Mesothelial cell of epicardium (in vitro differentiated cells): ENCODE results near the gene SMIM24. TPM values are rescaled to one million over a fixed set of nuclear protein-coding genes. Genes with fewer than 3 reads are reported as not detected.
"Not testable (repeated sequence)": the region's sequence is repeated elsewhere in the genome, so short reads cannot be mapped to it uniquely, and the experiment has no call there.

ENCODE experiments used
- DNase-seq, 2 experiments: peaks; one replicate each; pipeline ENCODE4 v3.0.0; 2021; ENCODE audit warnings: low spot score in 2 of 2; ENCODE audit not compliant: unreplicated experiment in 2 of 2
- H3K27ac Mint-ChIP-seq: 2 replicates; pipeline ENCODE4 v1.8.0; 2021; ENCODE audit warnings: mixed read lengths
- H3K27me3 Mint-ChIP-seq: 2 replicates; pipeline ENCODE4 v1.8.0; 2021; ENCODE audit warnings: low read depth, mixed read lengths
- H3K36me3 Mint-ChIP-seq: 2 replicates; pipeline ENCODE4 v1.8.0; 2021; ENCODE audit warnings: mixed read lengths
- H3K4me1 Mint-ChIP-seq: 2 replicates; pipeline ENCODE4 v1.8.0; 2021; ENCODE audit warnings: mixed read lengths
- H3K4me3 Mint-ChIP-seq: 2 replicates; pipeline ENCODE4 v1.8.0; 2021; ENCODE audit warnings: mild to moderate bottlenecking, moderate library complexity, mixed read lengths
- H3K9me3 Mint-ChIP-seq: 2 replicates; pipeline ENCODE4 v1.8.0; 2021; ENCODE audit warnings: mixed read lengths
- CTCF ChIP-seq: fragments of 200-600 bp; sonication (generic); IDR thresholded peaks from one replicate; pipeline ENCODE4 v1.5.0; 2021; ENCODE audit warnings: antibody characterized with exemption; ENCODE audit not compliant: unreplicated experiment
- total RNA-seq: library from RNA; stranded (reverse); gene quantifications from 3 replicates; pipeline ENCODE4 v1.2.1, GENCODE V29; 2021

SMIM24 gene
- total RNA-seq, 1 donor from 2014 or later, result 0.60 TPM

DNA sequence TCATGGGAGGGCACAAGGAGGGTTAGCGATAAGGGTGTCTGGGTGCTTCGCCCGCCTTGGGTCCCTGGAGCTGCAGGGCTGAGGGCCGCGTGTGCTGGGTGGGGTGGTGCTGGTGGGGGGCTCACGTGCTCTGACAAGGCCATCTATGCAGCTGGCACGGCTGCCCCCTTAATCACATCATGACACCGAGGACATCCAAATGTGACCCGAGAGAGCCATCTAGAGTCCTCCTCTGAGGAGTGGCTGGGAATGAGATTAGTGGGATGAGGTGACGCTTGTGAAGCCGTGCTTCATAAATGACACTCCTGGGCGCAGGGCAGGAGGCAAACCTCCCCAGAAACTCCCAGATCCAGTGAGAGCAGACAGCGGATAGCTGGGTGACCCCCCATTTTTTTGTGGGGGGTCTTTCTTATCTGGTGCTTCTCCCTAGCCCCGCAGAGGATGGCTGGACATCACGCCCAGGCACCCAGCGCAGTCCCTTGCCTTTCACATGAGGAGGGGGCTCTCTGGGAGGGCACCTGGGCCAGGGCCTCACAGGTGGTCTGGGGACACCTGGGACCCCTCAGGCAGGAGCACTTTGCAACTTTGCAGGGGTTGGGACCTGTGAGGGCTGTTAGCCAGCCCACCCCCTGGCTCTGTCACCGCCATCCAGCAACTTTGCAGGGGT is 32.4 kb upstream of the SMIM24 start:
- H3K27me3 Mint-ChIP-seq, result no peaks in the 10 kb centered on the region
- no peak for TF ChIP-seq CTCF
- H3K36me3 Mint-ChIP-seq, result peaks cover 6% of the 10 kb centered on the region
- H3K9me3 Mint-ChIP-seq, result no peaks in the 10 kb centered on the region
- peaks cover 9% of the 10 kb centered on the region for H3K4me1 Mint-ChIP-seq
- DNase-seq, result no peak
- no peak overlapping the region for H3K27ac Mint-ChIP-seq
- no peak overlapping the region for H3K4me3 Mint-ChIP-seq

DNA sequence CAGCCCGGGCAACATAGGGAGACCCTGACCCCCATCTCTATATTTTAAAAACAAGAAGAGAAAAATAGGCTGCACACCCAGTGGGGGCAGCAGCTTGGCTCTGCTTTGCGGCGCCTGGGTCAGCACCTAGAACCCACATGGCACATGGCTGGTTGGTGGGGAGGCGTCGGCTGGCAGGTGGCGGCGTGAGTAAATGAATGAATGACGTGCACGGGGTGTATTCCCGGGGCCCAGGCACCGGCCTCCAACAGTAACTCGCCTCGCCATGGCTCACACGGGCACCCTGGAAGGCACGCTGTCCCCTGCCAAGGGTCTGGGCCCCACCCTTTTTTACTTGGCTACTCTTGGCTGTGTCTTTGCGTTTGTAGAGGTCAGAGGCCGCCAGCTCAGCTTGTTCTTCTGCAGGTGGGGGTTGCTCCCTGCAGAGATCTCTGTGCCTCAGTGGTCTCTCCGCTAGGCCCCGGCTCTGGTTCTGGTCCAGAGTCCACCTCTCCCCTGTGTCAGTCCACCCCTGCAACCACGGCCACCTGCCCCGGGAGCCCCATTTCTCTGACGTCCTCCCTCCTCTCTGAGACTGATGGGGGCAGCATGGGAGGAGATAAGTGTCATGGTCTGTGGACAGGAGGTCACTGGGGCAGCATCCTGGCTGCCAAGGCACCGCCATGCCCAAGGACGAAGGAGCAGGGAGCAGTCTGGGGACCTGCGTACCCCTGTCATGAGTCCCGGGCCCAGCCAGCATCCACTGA is 31.4 kb upstream of the SMIM24 start:
- H3K27ac Mint-ChIP-seq, result no peak overlapping the region
- no peak overlapping the region for H3K4me3 Mint-ChIP-seq
- peaks cover 18% of the 10 kb centered on the region for H3K4me1 Mint-ChIP-seq
- peaks cover 6% of the 10 kb centered on the region for H3K36me3 Mint-ChIP-seq
- DNase-seq, result no peak
- TF ChIP-seq CTCF, result no peak
- H3K27me3 Mint-ChIP-seq, result no peaks in the 10 kb centered on the region
- H3K9me3 Mint-ChIP-seq, result no peaks in the 10 kb centered on the region

GRCh38 chr19:3510727-3511126 is 30.4 kb upstream of the SMIM24 start:
- no peak overlapping the region for H3K27ac Mint-ChIP-seq
- peaks cover 20% of the 10 kb centered on the region for H3K4me1 Mint-ChIP-seq
- DNase-seq, result no peak
- TF ChIP-seq CTCF, result no peak
- H3K4me3 Mint-ChIP-seq, result no peak overlapping the region
- H3K36me3 Mint-ChIP-seq, result peaks cover 6% of the 10 kb centered on the region
- no peaks in the 10 kb centered on the region for H3K27me3 Mint-ChIP-seq
- no peaks in the 10 kb centered on the region for H3K9me3 Mint-ChIP-seq

GRCh38 chr19:3509566-3509989 is 29.3 kb upstream of the SMIM24 start:
- Mint-ChIP-seq H3K27ac (no peak overlapping the region), H3K27me3 (no peaks in the 10 kb centered on the region), H3K9me3 (no peaks in the 10 kb centered on the region), H3K4me1 (peaks cover 28% of the 10 kb centered on the region), H3K4me3 (peak overlapping the region; percentile 36), H3K36me3 (peaks cover 6% of the 10 kb centered on the region)
- no peak for TF ChIP-seq CTCF
- DNase-seq, result no peak

DNA sequence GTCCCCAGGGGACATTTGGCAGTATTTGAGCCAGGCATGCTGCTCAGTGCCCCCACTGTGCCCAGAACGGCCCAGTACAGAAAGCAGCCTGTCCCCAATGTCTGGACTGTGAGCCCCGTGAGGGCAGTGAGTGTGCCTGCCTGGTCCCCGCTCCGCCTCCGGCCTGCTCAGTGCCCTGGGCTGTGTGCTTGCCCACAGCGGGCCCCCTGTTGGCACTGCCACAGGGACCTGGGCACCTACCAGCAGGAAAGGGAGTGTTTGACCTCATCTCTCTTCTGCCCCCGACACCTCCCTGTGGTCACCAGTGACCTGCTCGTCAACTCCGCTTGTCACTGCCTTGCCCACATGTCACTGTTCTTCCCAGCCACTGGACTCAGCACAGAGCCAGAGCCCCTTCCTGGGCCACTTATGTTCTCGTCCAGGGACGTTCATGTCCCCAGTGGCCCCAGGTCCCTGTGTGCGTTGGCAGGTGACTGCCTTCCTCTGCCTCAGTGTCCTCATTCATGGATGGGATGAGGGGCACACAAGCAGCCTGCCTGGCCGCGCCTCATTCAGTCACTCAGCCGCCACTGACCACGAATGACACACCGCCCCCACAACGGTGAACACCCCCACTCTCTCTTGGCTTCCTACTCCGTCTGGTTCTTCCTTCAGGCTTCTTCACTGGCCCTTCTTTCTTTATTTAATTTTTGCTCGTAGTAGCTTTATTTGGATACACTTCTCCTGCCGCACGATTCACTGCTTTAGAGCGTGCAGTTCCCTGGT is 28.6 kb upstream of the SMIM24 start:
- Mint-ChIP-seq H3K4me1 (peaks cover 28% of the 10 kb centered on the region), H3K36me3 (peaks cover 6% of the 10 kb centered on the region), H3K27me3 (no peaks in the 10 kb centered on the region), H3K4me3 (peak overlapping the region; percentile 92), H3K27ac (no peak overlapping the region), H3K9me3 (no peaks in the 10 kb centered on the region)
- no peak for DNase-seq
- no peak for TF ChIP-seq CTCF

- H3K27me3 Mint-ChIP-seq, H3K9me3 Mint-ChIP-seq, H3K36me3 Mint-ChIP-seq, DNase-seq: not testable (repeated sequence)
- Mint-ChIP-seq H3K27ac (peak overlapping the region; percentile 34), H3K4me3 (peak overlapping the region; percentile 92), H3K4me1 (peaks cover 28% of the 10 kb centered on the region)
Measured at GRCh38 chr19:3508121-3508661, 27.9 kb upstream of the SMIM24 start.
